GM19468 (cell line): ENCODE results near the gene DENND6B.
"Not testable (repeated sequence)": the region's sequence is repeated elsewhere in the genome, so short reads cannot be mapped to it uniquely, and the experiment has no call there.

ENCODE experiments used
- ATAC-seq: cut with Tn5 transposase; IDR thresholded peaks from one replicate; pipeline ENCODE4 v1.9.1; 2021; ENCODE audit warnings: mild to moderate bottlenecking, moderate library complexity, moderate number of reproducible peaks; ENCODE audit not compliant: unreplicated experiment; ENCODE audit errors: extremely low read depth

Gene DENND6B

GRCh38 chr22:50339945-50340879, 13.4 kb upstream of the DENND6B start:
- ATAC-seq = no peak

GRCh38 chr22:50338860-50339462, 12.1 kb upstream of the DENND6B start:
- no peak for ATAC-seq

GRCh38 chr22:50338042-50338573, 11.3 kb upstream of the DENND6B start:
- ATAC-seq = no peak

- ATAC-seq = no peak
Observed at GRCh38 chr22:50337262-50338041, 10.6 kb upstream of the DENND6B start.

GRCh38 chr22:50334433-50334832, 7.6 kb upstream of the DENND6B start:
- not testable (repeated sequence) for ATAC-seq

GRCh38 chr22:50329236-50329635, 2.4 kb upstream of the DENND6B start:
- ATAC-seq = no peak

- no peak for ATAC-seq
Observed at GRCh38 chr22:50327711-50328019, 853 bp upstream of the DENND6B start.

GRCh38 chr22:50326225-50326955, 422 bp downstream of the DENND6B start:
- no peak for ATAC-seq

GRCh38 chr22:50325444-50326224, 1.2 kb downstream of the DENND6B start:
- ATAC-seq = no peak

GRCh38 chr22:50323900-50324299, 2.9 kb downstream of the DENND6B start:
- no peak for ATAC-seq

GRCh38 chr22:50322382-50323104, 4.3 kb downstream of the DENND6B start:
- not testable (repeated sequence) for ATAC-seq

- ATAC-seq = no peak
Observed at GRCh38 chr22:50320671-50321325, 6.0 kb downstream of the DENND6B start.

- no peak for ATAC-seq
Observed at GRCh38 chr22:50320116-50320515, 6.7 kb downstream of the DENND6B start.

- ATAC-seq = no peak
Observed at GRCh38 chr22:50319503-50319951, 7.3 kb downstream of the DENND6B start.

- ATAC-seq = no peak
Observed at GRCh38 chr22:50318698-50319411, 8.0 kb downstream of the DENND6B start.

GRCh38 chr22:50318356-50318697, 8.5 kb downstream of the DENND6B start:
- ATAC-seq = no peak

- ATAC-seq = no peak
Observed at GRCh38 chr22:50317674-50318073, 9.1 kb downstream of the DENND6B start.

- no peak for ATAC-seq
Observed at GRCh38 chr22:50317178-50317577, 9.6 kb downstream of the DENND6B start.
